Mononuclear cell (primary cell): ENCODE measurements around the gene EIF2B2. TPM values are rescaled to one million over a fixed set of nuclear protein-coding genes. Genes with fewer than 3 reads are reported as not detected.
"Not testable (repeated sequence)": the region's sequence is repeated elsewhere in the genome, so short reads cannot be mapped to it uniquely, and the experiment has no call there.

ENCODE experiments used
- H3K27me3 ChIP-seq: 2 replicates; pipeline ENCODE4 v1.6.0; 2011; ENCODE audit warnings: low read length, control low read depth; ENCODE audit not compliant: insufficient read depth
- H3K4me1 ChIP-seq: 2 replicates; pipeline ENCODE4 v1.5.1; 2011; ENCODE audit warnings: mild to moderate bottlenecking, low read length, control low read depth; ENCODE audit not compliant: insufficient read depth
- H3K4me3 ChIP-seq: 2 replicates; pipeline ENCODE4 v1.5.1; 2011; ENCODE audit warnings: mild to moderate bottlenecking, low read length, moderate library complexity
- H3K9me3 ChIP-seq: 2 replicates; pipeline ENCODE4 v1.5.1; 2011; ENCODE audit warnings: low read depth, mild to moderate bottlenecking, control low read depth, low read length
- total RNA-seq: library from RNA; depleted of rRNA; stranded (reverse); fragments of >200 nt; gene quantifications from one replicate; pipeline ENCODE4 v1.2.3, GENCODE V29; 2012

The EIF2B2 gene
- total RNA-seq, 1 donor, result 17.3 TPM

- Histone ChIP-seq H3K27me3 (no peaks in the 10 kb centered on the region), H3K4me1 (no peaks in the 10 kb centered on the region), H3K4me3 (no peak overlapping the region), H3K9me3 (no peaks in the 10 kb centered on the region)
Measured at GRCh38 chr14:74979442-74980397, 23.0 kb upstream of the EIF2B2 start.

- Histone ChIP-seq H3K9me3 (no peaks in the 10 kb centered on the region), H3K27me3 (no peaks in the 10 kb centered on the region), H3K4me3 (no peak overlapping the region), H3K4me1 (no peaks in the 10 kb centered on the region)
Measured at GRCh38 chr14:74980398-74980730, 22.4 kb upstream of the EIF2B2 start.

- H3K9me3 ChIP-seq, result no peaks in the 10 kb centered on the region
- no peaks in the 10 kb centered on the region for H3K27me3 ChIP-seq
- H3K4me3 ChIP-seq, result no peak overlapping the region
- no peaks in the 10 kb centered on the region for H3K4me1 ChIP-seq
Measured at GRCh38 chr14:74980731-74981461, 21.8 kb upstream of the EIF2B2 start.

- H3K9me3 ChIP-seq, result no peaks in the 10 kb centered on the region
- no peaks in the 10 kb centered on the region for H3K27me3 ChIP-seq
- H3K4me3 ChIP-seq, result no peak overlapping the region
- H3K4me1 ChIP-seq, result no peaks in the 10 kb centered on the region
Measured at GRCh38 chr14:74981462-74981782, 21.3 kb upstream of the EIF2B2 start.

DNA sequence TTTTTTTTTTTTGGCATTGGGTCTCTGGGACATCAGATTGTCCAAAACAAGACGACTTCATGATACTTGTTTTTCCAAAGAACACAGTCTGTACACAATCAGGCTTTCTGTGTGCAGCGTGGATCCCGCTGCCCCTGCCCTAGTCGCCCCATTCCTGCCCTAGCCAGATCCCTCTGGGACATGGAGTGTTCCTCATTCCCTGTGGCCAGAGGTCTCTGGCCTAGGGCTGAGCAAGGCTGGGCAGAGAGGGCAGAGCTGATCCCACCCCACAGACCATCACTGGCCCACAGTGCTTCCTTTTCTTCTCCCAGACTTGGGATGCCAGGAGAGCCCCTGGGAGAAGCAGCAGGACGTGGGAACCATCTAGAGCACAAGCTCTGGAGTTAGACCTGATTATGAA is 20.9 kb upstream of the EIF2B2 start:
- H3K9me3 ChIP-seq, result no peaks in the 10 kb centered on the region
- no peaks in the 10 kb centered on the region for H3K4me1 ChIP-seq
- H3K4me3 ChIP-seq, result no peak overlapping the region
- no peaks in the 10 kb centered on the region for H3K27me3 ChIP-seq

- no peaks in the 10 kb centered on the region for H3K4me1 ChIP-seq
- no peaks in the 10 kb centered on the region for H3K27me3 ChIP-seq
- H3K4me3 ChIP-seq, result no peak overlapping the region
- no peaks in the 10 kb centered on the region for H3K9me3 ChIP-seq
Measured at GRCh38 chr14:74982661-74983060, 20.1 kb upstream of the EIF2B2 start.

- Histone ChIP-seq H3K27me3 (no peaks in the 10 kb centered on the region), H3K9me3 (no peaks in the 10 kb centered on the region), H3K4me1 (no peaks in the 10 kb centered on the region), H3K4me3 (no peak overlapping the region)
Measured at GRCh38 chr14:74983343-74983742, 19.4 kb upstream of the EIF2B2 start.

DNA sequence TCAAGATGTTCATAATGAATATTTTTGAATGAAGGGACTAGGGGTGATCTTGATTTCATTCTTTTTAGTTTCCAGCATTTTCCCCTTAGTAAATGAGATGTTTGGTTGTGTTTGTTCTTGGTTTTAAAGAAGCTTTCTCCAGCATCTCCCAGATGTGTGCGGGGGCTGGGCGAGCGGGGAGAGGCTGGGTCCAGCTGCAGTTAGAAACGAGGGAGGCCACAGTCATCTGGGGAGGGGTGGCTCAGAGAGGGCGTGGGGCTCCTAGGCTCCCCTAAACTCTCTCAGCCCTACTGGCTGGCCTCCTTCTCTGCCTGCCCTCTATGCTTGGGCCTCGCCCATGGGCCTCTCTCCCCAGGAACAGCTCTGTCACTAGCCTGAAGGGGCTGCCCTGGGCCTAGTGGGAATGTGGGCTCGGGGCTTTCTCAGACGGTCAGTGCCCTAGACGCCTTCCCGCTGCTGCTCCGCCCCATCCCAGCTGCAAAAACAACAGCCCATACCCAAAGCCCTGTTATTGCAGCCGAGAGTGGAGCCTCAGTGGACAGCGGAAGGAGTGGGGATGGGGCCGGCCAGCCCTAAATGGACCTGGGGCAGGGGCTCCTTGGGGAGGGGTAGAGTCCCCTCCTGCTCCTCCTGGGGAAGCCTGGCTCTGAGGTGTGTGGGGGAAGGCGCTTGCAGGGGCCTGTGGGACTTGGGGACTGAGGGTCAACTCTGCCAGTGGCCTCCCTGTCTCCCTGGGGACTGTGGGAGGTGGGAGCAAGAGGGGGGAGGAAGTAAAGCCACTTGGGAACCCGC is 18.3 kb upstream of the EIF2B2 start:
- Histone ChIP-seq H3K27me3 (no peaks in the 10 kb centered on the region), H3K9me3 (no peaks in the 10 kb centered on the region), H3K4me3 (no peak overlapping the region), H3K4me1 (no peaks in the 10 kb centered on the region)

DNA sequence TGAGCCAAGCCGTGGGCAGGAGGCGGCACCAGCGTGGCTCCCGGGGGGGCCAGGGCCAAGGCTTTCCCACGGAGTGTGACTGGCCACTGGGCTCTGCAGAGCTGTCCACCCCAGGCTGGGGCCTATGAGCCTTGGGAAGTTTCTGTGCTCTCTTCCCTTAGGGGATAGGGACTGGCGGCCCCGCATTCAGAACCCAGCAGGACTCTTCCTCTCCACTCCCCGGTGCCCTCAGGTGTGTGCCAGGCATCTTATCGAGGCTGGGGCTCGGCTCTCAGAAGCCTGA is 17.8 kb upstream of the EIF2B2 start:
- Histone ChIP-seq H3K4me3 (no peak overlapping the region), H3K27me3 (no peaks in the 10 kb centered on the region), H3K4me1 (peaks cover 4% of the 10 kb centered on the region), H3K9me3 (no peaks in the 10 kb centered on the region)

DNA sequence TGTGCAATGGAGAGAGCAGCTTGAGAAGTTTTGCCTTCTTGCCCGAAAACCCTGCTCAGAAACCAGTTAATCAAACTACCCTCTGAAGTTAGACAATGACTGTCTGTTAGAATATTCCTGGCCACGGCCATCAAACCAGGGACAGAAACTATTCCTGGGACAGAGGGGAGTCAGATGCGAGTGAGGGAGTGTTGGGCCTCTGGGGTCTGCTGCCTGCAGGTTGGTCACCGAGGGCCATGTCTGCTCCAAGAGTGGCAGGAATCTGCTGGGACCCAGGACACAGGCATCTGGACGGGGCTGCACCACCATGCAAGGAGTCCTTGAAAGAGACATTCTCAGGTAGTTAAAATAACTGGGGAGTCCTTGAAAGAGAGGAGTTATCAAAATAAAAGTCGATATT is 16.9 kb upstream of the EIF2B2 start:
- Histone ChIP-seq H3K4me1 (peaks cover 7% of the 10 kb centered on the region), H3K4me3 (no peak overlapping the region), H3K9me3 (no peaks in the 10 kb centered on the region), H3K27me3 (no peaks in the 10 kb centered on the region)

DNA sequence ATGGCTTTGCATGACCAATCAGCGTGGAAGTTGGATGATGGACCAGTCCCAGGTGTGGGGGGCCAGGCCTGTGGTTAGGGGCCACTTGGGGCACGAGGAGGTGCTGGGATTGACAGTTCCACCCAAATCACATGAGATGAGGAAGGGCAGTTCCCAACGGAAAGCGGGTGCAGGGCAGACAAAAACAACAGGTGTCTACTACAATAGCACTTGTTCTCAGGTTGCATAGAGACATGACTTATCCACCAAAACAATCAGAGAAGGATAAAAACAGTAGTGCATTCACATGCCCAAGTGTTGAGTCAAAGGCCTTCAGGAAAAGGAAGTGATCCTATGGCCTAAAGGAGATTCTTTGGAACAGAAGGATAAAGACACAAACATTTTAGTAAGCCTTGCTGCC is 14.6 kb upstream of the EIF2B2 start:
- H3K4me1 ChIP-seq, result peaks cover 7% of the 10 kb centered on the region
- H3K9me3 ChIP-seq, result no peaks in the 10 kb centered on the region
- no peaks in the 10 kb centered on the region for H3K27me3 ChIP-seq
- no peak overlapping the region for H3K4me3 ChIP-seq

DNA sequence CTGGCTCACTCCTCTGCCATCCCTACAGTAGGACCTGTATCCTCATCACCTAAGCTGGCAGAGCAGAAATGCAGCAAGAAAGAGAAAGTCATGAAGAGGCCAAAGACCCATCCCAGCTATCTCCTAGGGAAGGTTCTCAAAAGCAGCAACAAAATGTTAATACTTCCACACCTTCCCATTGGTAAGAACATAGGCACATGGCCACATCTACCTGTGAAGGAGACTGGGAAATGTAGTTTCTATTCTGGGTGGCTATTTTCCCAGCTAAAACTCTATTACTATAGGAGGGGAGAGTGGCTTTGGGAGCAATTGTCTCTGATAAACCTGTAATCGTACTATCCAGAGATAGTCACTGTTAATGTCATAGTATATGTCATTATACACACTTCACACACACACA is 13.7 kb upstream of the EIF2B2 start:
- no peaks in the 10 kb centered on the region for H3K9me3 ChIP-seq
- no peak overlapping the region for H3K4me3 ChIP-seq
- no peaks in the 10 kb centered on the region for H3K27me3 ChIP-seq
- peaks cover 7% of the 10 kb centered on the region for H3K4me1 ChIP-seq

DNA sequence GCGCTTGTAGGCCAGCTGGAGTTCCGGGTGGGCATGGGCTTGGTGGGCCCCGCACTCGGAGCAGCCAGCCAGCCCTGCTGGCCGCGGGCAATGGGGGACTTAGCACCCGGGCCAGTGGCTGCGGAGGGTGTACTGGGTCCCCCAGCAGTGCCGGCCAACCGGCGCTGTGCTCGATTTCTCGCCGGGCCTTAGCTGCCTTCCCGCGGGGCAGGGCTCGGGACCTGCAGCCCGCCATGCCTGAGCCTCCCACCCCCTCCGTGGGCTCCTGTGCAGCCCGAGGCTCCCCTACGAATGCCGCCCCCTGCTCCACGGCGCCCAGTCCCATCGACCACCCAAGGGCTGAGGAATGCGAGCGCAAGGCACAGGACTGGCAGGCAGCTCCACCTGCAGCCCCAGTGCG is 8.5 kb upstream of the EIF2B2 start:
- H3K4me3 ChIP-seq, H3K4me1 ChIP-seq: not testable (repeated sequence)

DNA sequence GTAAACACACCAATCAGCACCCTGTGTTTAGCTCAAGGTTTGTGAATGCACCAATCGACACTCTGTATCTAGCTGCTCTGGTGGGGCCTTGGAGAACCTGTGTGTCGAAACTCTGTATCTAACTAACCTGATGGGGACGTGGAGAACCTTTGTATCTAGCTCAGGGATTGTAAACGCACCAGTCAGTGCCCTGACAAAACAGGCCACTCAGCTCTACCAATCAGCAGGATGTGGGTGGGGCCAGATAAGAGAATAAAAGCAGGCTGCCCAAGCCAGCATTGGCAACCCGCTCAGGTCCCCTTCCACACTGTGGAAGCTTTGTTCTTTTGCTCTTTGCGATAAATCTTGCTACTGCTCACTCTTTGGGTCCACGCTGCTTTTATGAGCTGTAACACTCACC is 6.9 kb upstream of the EIF2B2 start:
- H3K27me3 ChIP-seq, H3K9me3 ChIP-seq, H3K4me1 ChIP-seq, H3K4me3 ChIP-seq: not testable (repeated sequence)

More for the DNA sequence above, 8.5 kb upstream of the EIF2B2 start:
- H3K9me3 ChIP-seq, H3K27me3 ChIP-seq: not testable (repeated sequence)

DNA sequence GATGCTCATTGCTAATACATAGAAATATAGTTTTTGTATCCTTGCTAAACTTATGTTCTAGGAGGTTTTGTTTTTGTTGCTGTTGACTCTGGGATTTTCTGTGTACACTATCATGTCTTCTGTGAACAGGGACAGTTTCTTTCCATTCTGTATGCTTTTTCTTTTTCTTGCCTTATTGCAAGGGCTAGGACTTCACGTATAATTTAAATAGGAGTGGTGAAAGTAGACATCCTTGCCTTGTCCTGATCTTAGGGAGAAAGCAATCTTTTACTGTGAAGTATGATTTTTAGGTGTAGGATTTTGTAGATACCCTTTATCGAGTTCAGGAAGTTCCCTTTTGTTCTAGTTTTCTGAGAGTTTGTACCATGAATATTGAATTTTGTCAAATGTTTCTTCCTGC is 1.5 kb upstream of the EIF2B2 start:
- no peak overlapping the region for H3K4me3 ChIP-seq
- H3K9me3 ChIP-seq, result no peaks in the 10 kb centered on the region
- peaks cover 31% of the 10 kb centered on the region for H3K4me1 ChIP-seq
- no peaks in the 10 kb centered on the region for H3K27me3 ChIP-seq
